Liver (tissue), 3 donors: Measurements from ENCODE around the gene CACNA1E.

ENCODE experiments used
- CTCF ChIP-seq: fragments of 150-350 bp; IDR thresholded peaks from 2 replicates; pipeline ENCODE4 v1.5.1; 2017; ENCODE audit warnings: improper control_type of control experiment, low read depth, low read length; ENCODE audit not compliant: missing input control
- FOXA1 ChIP-seq: IDR thresholded peaks from 2 replicates; pipeline ENCODE4 v1.6.1; 2016; ENCODE audit warnings: antibody characterized with exemption
- RAD21 ChIP-seq, 2 donors: IDR thresholded peaks; 2 replicates each; pipeline ENCODE4 v1.6.1; 2016; ENCODE audit warnings: antibody characterized with exemption in 2 of 2, mild to moderate bottlenecking in 2 of 2
- SP1 ChIP-seq: IDR thresholded peaks from 2 replicates; pipeline ENCODE4 v1.6.1; 2018; ENCODE audit warnings: antibody characterized with exemption, mild to moderate bottlenecking
- YY1 ChIP-seq: IDR thresholded peaks from 2 replicates; pipeline ENCODE4 v1.6.1; 2016; ENCODE audit warnings: antibody characterized with exemption, mild to moderate bottlenecking
- donor health status: healthy.
- donor health status: healthy.

GRCh38 chr1:181765451-181766026, 282.2 kb downstream of the CACNA1E start:
- TF ChIP-seq CTCF = no peak
- no peak for TF ChIP-seq RAD21 (IDR thresholded peaks at IDR 0.05)
- no peak for TF ChIP-seq YY1
- TF ChIP-seq FOXA1 = no peak
- TF ChIP-seq SP1 = no peak
